ENCODE data around the gene CRTC1.

Gene CRTC1

GRCh38 chr19:18696023-18696422, 12.5 kb downstream of the CRTC1 start:
- TF ChIP-seq GATA3 (IDR thresholded peaks at IDR 0.05; ENCODE audit: low read depth, low read length) (no peak), GATA2 (IDR thresholded peaks at IDR 0.05; ENCODE audit: low read depth, low read length) (no peak)

DNA sequence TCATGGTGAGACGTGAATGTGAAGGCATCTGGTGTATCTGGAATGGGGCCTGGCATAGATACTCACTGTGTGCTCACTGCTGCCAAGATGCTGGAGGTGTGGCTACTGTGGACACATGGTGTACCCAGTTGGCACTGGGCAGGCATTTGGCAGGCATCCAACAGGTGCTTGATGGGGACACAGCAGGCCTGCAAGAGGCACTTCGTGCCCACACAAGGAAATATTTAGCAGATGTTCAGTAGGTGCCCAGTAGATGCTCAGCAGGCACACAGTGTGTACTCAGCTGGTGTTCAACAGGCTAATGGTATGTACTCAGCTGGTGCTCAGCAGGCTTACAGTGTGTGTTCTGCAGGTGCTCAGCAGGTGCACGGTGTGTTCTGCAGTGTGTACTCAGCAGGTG, 14.2 kb downstream of the CRTC1 start:
- no peak for TF ChIP-seq GATA3 (IDR thresholded peaks at IDR 0.05; ENCODE audit: low read depth, low read length)
- TF ChIP-seq GATA2 (IDR thresholded peaks at IDR 0.05; ENCODE audit: low read depth, low read length), result no peak

- TF ChIP-seq GATA2 (IDR thresholded peaks at IDR 0.05; ENCODE audit: low read depth, low read length), result no peak
- no peak for TF ChIP-seq GATA3 (IDR thresholded peaks at IDR 0.05; ENCODE audit: low read depth, low read length)
Observed at GRCh38 chr19:18698321-18699167, 15.1 kb downstream of the CRTC1 start.

DNA sequence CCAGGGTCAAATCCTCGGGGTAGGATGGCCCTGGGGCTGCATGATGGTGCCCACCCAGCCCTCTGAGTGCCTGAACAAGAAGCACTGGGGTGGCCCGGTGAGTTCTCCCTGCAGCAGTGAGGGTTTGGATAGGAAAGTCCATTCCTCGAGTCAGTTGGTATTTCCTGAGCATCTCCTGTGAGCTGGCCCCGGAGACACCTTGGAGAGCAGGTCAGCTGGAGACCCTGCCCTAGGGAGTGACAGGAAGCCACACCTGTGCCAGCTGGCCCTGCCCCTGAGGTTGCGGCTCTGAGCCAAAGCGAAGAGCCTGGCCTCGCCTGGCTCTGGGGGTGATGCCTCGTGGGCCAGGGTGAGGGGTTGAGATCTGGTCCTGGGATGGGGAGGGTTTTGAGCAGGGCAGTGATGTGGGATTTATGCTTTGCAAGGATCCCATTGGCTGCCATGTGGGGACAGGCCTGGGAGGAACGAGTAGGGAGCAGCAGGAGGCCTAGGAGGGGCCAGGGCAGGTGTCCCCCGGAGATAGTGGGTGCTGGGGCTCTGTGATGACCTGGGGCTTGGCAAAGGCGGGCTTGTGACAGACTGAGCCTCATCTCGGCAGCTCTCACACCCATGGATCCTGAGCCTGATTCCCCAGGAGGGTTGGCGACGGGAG, 16.0 kb downstream of the CRTC1 start:
- TF ChIP-seq GATA3 (IDR thresholded peaks at IDR 0.05; ENCODE audit: low read depth, low read length) (no peak), GATA2 (IDR thresholded peaks at IDR 0.05; ENCODE audit: low read depth, low read length) (no peak)

GRCh38 chr19:18700501-18701249, 17.2 kb downstream of the CRTC1 start:
- TF ChIP-seq GATA3 (IDR thresholded peaks at IDR 0.05; ENCODE audit: low read depth, low read length), result no peak
- no peak for TF ChIP-seq GATA2 (IDR thresholded peaks at IDR 0.05; ENCODE audit: low read depth, low read length)

- TF ChIP-seq GATA3 (IDR thresholded peaks at IDR 0.05; ENCODE audit: low read depth, low read length) (no peak), GATA2 (IDR thresholded peaks at IDR 0.05; ENCODE audit: low read depth, low read length) (no peak)
Observed at GRCh38 chr19:18701250-18701608, 17.7 kb downstream of the CRTC1 start.

GRCh38 chr19:18704054-18704453, 20.6 kb downstream of the CRTC1 start:
- TF ChIP-seq GATA2 (IDR thresholded peaks at IDR 0.05; ENCODE audit: low read depth, low read length) (no peak), GATA3 (IDR thresholded peaks at IDR 0.05; ENCODE audit: low read depth, low read length) (no peak)

DNA sequence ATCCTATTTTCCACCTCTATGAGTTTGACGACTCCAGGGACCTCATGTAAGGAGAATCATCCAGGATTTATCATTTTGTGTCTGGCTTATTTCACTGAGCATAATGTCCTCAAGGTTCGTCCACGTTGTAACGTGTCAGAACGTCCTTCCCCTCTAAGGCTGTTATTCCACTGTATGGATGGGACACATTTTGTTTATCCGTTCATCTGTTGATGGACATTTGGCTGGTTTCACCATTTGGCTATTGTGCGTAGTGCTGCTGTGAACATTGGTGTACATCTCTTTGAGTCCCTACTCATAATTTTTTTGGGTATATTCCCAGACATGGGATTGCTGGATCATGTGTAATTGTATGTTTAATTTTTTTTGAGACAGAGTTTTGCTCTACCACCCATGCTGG, 21.5 kb downstream of the CRTC1 start:
- TF ChIP-seq GATA2 (IDR thresholded peaks at IDR 0.05; ENCODE audit: low read depth, low read length), result no peak
- TF ChIP-seq GATA3 (IDR thresholded peaks at IDR 0.05; ENCODE audit: low read depth, low read length), result no peak

DNA sequence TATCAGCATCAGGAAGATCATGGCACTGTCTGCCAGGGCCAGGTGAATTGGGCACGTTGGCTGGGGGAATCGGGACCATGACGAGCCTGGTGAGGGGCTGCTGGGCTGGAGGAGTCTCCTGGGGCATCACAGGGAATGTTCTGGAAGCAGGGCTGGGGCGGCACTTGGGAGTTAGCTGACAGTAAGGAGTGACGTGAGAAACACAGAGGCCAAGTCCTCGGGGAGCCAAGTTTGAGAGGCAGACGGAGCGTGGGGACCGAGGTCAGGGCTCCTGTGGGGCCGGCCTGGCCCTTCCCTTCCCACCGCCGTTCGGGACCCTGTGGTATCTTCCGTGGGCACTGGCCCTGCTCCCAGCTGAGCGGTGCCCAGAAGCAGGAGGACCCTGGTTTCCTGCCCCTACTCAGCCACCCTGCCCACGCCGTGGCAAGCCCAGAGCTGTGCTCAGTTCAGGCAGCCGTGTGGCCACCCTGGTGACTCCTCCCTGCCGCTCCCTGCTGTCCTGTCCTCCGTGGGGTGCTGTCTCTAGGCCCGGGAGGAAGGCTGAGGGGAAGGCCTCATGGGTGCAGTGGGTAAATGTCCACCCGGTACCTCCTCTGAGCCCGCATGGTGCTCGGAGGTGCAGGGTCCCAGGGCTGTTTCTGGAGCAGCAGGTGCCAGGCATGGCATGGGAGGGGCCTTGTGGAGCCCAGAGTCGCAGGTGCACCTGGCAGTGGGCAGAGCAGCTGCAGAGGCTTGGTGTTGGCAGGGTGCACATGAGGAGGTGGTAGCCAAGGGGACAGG, 25.2 kb downstream of the CRTC1 start:
- TF ChIP-seq GATA3 (IDR thresholded peaks at IDR 0.05; ENCODE audit: low read depth, low read length), result no peak
- no peak for TF ChIP-seq GATA2 (IDR thresholded peaks at IDR 0.05; ENCODE audit: low read depth, low read length)

- no peak for TF ChIP-seq GATA2 (IDR thresholded peaks at IDR 0.05; ENCODE audit: low read depth, low read length)
- TF ChIP-seq GATA3 (IDR thresholded peaks at IDR 0.05; ENCODE audit: low read depth, low read length), result no peak
Observed at GRCh38 chr19:18709546-18709945, 26.1 kb downstream of the CRTC1 start.

DNA sequence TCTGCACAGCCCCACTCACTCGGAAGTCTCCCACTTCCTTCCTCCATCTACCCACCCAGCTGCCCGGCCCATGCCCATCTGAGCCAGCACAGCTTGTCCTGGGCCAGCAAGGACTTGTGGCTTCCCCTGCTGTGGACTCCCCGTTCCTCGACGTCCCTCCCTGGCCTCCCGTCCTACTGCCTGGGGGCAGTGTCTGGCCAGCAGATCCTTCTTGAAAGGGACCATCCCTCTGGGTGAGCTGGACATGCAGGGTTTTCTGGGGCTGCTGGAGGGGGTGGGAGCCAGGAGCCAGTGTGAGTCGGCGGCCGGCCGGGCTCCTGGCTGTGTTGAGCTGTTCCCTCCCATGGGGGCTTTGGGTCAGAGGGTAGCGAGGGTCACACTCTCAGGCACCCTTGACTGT, 26.7 kb downstream of the CRTC1 start:
- TF ChIP-seq GATA3 (IDR thresholded peaks at IDR 0.05; ENCODE audit: low read depth, low read length) (no peak), GATA2 (IDR thresholded peaks at IDR 0.05; ENCODE audit: low read depth, low read length) (no peak)

DNA sequence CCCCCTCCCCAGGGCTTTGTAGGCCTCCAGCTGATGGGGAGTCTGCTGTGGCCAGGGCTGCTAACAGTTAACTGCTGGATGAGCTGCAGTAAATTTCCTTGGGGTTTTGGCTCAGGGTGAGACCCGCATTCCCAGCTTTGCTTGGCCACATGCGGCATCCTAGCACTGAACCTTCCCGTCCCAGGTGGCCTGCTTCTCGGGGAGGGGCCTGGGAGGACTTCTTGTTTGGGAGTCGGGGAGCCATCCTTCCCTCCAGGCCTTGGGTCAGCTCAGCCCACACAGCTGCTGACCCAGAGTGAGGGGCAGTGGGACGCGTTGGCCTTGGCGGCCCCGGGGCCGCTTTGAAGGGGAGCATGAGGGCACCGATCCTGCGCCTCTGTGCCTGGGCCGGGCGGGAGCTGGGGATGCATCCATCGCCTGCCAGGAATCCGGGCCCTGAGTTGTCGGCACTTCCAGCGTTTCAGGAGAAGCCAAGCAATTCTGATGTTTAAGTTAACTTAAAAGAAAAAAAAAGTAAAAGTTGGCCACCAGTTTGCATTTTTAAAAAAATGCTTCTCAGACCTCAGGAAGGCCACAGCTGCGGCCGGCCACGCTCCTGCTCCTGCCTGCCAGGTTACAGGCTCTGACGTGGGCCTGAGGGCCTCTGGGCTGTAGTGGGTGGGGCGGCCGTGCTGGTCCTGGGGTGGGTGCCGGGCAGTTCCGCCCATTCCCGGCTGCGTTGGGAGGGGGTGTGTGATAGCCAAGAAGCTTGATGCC, 27.7 kb downstream of the CRTC1 start:
- TF ChIP-seq GATA2 (IDR thresholded peaks at IDR 0.05; ENCODE audit: low read depth, low read length) (no peak), GATA3 (IDR thresholded peaks at IDR 0.05; ENCODE audit: low read depth, low read length) (no peak)

- no peak for TF ChIP-seq GATA2 (IDR thresholded peaks at IDR 0.05; ENCODE audit: low read depth, low read length)
- TF ChIP-seq GATA3 (IDR thresholded peaks at IDR 0.05; ENCODE audit: low read depth, low read length), result no peak
Observed at GRCh38 chr19:18711893-18712292, 28.4 kb downstream of the CRTC1 start.
